Lower leg skin (tissue), 4 donors: ENCODE results near the gene FDX2. TPM values are rescaled to one million over a fixed set of nuclear protein-coding genes. Genes with fewer than 3 reads are reported as not detected.

Experiments
- DNase-seq, 2 donors: peaks; one replicate each; pipeline ENCODE4 v3.0.0-alpha.2; 2019; ENCODE audit warnings: low spot score in 2 of 2
- H3K4me3 ChIP-seq: fragments of 200-600 bp; sonication (generic); 2 replicates; pipeline ENCODE4 v1.5.1; 2017; ENCODE audit warnings: mild to moderate bottlenecking, low read depth; ENCODE audit not compliant: poor library complexity, severe bottlenecking
- POLR2A ChIP-seq, 2 donors: fragments of 450-650 bp; IDR thresholded peaks; one replicate each; pipeline ENCODE4 v1.6.1; 2016 to 2017; ENCODE audit warnings: antibody characterized with exemption in 2 of 2, mild to moderate bottlenecking in 1 of 2, moderate library complexity in 1 of 2
- WGBS, 2 donors: methylation state at CpG; one replicate each; pipeline ENCODE4 v1.1.5; 2018; 5-methylcytosine and 5-hydroxymethylcytosine counted together
- intact Hi-C: fragments of 100-400 bp; cut with DNase I; formaldehyde crosslinking; loops from one replicate; pipeline ENCODE4 v1.15.0; 2023; ENCODE audit warnings: low total_unique reads
- total RNA-seq, 4 donors: library from RNA; depleted of rRNA; stranded (reverse); fragments of >200 nt; gene quantifications; one replicate each; pipeline ENCODE4 v1.1.0, GENCODE V29; 2016
- TF ChIP-seq, protein P1 (sequence below), 3 donors: fragments of 450-650 bp; IDR thresholded peaks; one replicate each; pipeline ENCODE4 v1.5.1; 2016; ENCODE audit warnings: antibody characterized with exemption in 3 of 3, mild to moderate bottlenecking in 3 of 3, moderate library complexity in 2 of 3

FDX2 gene
- total RNA-seq: 10 to 100 TPM; 10.3 to 20.7 (median 18.2) TPM

GRCh38 chr19:10315335-10316214, at the start of gene FDX2:
FDX2 (minus strand) TSS chr19:10316015; CDS start chr19:10315996, 19 bp downstream.
- intact Hi-C loops: no loop called here
- H3K4me3 ChIP-seq: peak within 1 kb of the TSS; percentile 49
- peak; percentile 80 to 98 for DNase-seq
- TF ChIP-seq, protein P1, sequence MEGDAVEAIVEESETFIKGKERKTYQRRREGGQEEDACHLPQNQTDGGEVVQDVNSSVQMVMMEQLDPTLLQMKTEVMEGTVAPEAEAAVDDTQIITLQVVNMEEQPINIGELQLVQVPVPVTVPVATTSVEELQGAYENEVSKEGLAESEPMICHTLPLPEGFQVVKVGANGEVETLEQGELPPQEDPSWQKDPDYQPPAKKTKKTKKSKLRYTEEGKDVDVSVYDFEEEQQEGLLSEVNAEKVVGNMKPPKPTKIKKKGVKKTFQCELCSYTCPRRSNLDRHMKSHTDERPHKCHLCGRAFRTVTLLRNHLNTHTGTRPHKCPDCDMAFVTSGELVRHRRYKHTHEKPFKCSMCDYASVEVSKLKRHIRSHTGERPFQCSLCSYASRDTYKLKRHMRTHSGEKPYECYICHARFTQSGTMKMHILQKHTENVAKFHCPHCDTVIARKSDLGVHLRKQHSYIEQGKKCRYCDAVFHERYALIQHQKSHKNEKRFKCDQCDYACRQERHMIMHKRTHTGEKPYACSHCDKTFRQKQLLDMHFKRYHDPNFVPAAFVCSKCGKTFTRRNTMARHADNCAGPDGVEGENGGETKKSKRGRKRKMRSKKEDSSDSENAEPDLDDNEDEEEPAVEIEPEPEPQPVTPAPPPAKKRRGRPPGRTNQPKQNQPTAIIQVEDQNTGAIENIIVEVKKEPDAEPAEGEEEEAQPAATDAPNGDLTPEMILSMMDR (IDR thresholded peaks at IDR 0.05): no peak
- TF ChIP-seq POLR2A (IDR thresholded peaks at IDR 0.05): no peak
- WGBS, 2 donors: 1% methylated on average over 40 to 51 of the region's 55 CpGs

- no peak overlapping the region for H3K4me3 ChIP-seq
- DNase-seq: no peak
- 92 to 94% methylated on average over 23 of the region's 23 CpGs for WGBS, 2 donors
- intact Hi-C loops: no loop called here
- TF ChIP-seq, protein P1 (IDR thresholded peaks at IDR 0.05): no peak
- TF ChIP-seq POLR2A (IDR thresholded peaks at IDR 0.05): no peak
These were observed 49.7 kb upstream of the FDX2 start for GRCh38 chr19:10365518-10365917.

DNA sequence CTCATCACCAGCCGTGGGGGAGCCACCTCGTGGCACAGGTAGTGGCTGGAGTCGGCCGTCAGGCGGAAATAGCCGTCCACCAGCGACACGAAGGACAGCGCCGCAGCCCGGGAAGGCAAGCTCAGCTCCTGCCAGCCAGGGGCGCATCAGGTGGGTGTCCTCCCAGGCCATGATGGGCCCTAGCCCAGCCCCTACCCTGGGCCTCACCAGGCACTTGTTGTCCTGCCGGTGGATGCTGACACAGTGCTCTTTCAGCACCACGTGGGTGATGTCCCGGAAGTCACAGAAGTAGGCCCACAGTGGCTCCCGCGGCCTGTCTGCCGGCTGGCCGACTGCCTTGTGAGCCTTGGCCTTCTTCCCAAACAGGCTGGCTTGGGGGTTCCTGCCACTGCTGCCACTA, 48.8 kb upstream of the FDX2 start:
- H3K4me3 ChIP-seq: no peak overlapping the region
- 81 to 91% methylated on average over 16 to 18 of the region's 19 CpGs for WGBS, 2 donors
- DNase-seq: no peak
- intact Hi-C loops: no loop called here
- TF ChIP-seq, protein P1 (IDR thresholded peaks at IDR 0.05): no peak
- no peak for TF ChIP-seq POLR2A (IDR thresholded peaks at IDR 0.05)

- DNase-seq: no peak
- no peak overlapping the region for H3K4me3 ChIP-seq
- intact Hi-C loops: loop anchor here (2.0 kb wide), 1 partner anchor 27 kb away; no protein-coding TSS in a partner anchor
- WGBS, 2 donors: 90 to 91% methylated on average over 12 of the region's 12 CpGs
- TF ChIP-seq, protein P1 (IDR thresholded peaks at IDR 0.05): no peak
- no peak for TF ChIP-seq POLR2A (IDR thresholded peaks at IDR 0.05)
These were observed 48.0 kb upstream of the FDX2 start for GRCh38 chr19:10363789-10364281.

DNA sequence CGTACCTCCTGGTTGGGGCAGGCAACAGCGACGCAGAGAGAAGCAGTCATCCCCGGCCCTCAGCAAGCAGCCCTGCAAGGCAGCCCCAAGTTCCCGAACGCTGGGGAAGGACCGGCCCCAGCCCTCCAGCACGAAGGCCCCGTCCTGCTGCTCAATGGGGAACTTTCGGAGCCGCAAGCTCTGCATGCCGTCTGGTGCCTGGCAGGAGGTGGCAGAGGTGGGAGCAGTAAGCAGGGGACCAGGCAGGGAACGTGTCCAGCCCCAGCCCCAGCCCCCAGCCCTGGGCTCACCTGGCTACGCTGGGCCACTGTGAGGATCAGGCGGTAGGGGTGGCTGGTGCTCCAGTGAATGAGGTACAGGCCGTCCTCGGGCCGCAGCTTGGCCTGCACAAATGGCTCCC, 46.4 kb upstream of the FDX2 start:
- no peak for DNase-seq
- TF ChIP-seq POLR2A (IDR thresholded peaks at IDR 0.05): no peak
- TF ChIP-seq, protein P1 (IDR thresholded peaks at IDR 0.05): no peak
- no peak overlapping the region for H3K4me3 ChIP-seq
- WGBS, 2 donors: 93 to 95% methylated on average over 12 to 17 of the region's 18 CpGs
- intact Hi-C loops: loop anchor here (2.0 kb wide), 1 partner anchor 29 kb away; no protein-coding TSS in a partner anchor
